Activated CD8-positive, alpha-beta T cell treated with anti-CD3 and anti-CD28 coated beads for 36 hours (primary cell): ENCODE data around the gene GPR137. TPM values are rescaled to one million over a fixed set of nuclear protein-coding genes. Genes with fewer than 3 reads are reported as not detected.

Experiments
- ATAC-seq: fragments of 200-7000 bp; cut with Tn5 transposase; one replicate; pipeline ENCODE4 v1.10.0; 2021; ENCODE audit warnings: mild to moderate bottlenecking, moderate library complexity
- CTCF ChIA-PET: fragments of 350-600 bp; sonication (Branson Sonifier 250); formaldehyde crosslinking; loops from one replicate; lab custom pipeline; 2021; ENCODE audit warnings: antibody characterized with exemption; lab: Charles Lee
- POLR2A ChIA-PET: fragments of 350-600 bp; sonication (Branson Sonifier 250); formaldehyde crosslinking; loops from one replicate; lab custom pipeline; 2021; ENCODE audit warnings: antibody characterized with exemption; lab: Charles Lee
- DNase-seq: peaks from one replicate; pipeline ENCODE4 v3.0.0-alpha.2; 2020
- H3K27ac Mint-ChIP-seq: one replicate; pipeline ENCODE4 v1.8.0; 2021; ENCODE audit warnings: mild to moderate bottlenecking, mixed read lengths
- H3K27me3 Mint-ChIP-seq: one replicate; pipeline ENCODE4 v1.8.0; 2021; ENCODE audit warnings: mixed read lengths
- H3K36me3 Mint-ChIP-seq: one replicate; pipeline ENCODE4 v1.8.0; 2021; ENCODE audit warnings: low read depth, mixed read lengths
- H3K4me1 Mint-ChIP-seq: one replicate; pipeline ENCODE4 v1.8.0; 2021; ENCODE audit warnings: low read depth, mixed read lengths
- H3K4me3 Mint-ChIP-seq: one replicate; pipeline ENCODE4 v1.8.0; 2021; ENCODE audit warnings: mild to moderate bottlenecking, moderate library complexity, mixed read lengths
- H3K9me3 Mint-ChIP-seq: one replicate; pipeline ENCODE4 v1.8.0; 2021; ENCODE audit warnings: mixed read lengths
- CTCF ChIP-seq: fragments of 200-600 bp; IDR thresholded peaks from one replicate; pipeline ENCODE4 v1.8.0; 2022; ENCODE audit warnings: antibody characterized with exemption, mild to moderate bottlenecking
- intact Hi-C: fragments of 100-400 bp; cut with micrococcal nuclease; formaldehyde crosslinking; loops from one replicate; pipeline ENCODE4 v1.10.0; 2022
- total RNA-seq, 2 experiments: library from RNA; stranded (reverse); gene quantifications; one replicate each; pipeline ENCODE4 v1.2.3, GENCODE V29; 2021

Gene GPR137
- total RNA-seq, 2 experiments from 2014 or later: 23.7 to 28.5 TPM

- Mint-ChIP-seq H3K4me1 (peaks cover 23% of the 10 kb centered on the region), H3K27ac (no peak overlapping the region), H3K36me3 (peaks cover 15% of the 10 kb centered on the region), H3K4me3 (peak overlapping the region; percentile 3), H3K9me3 (no peaks in the 10 kb centered on the region), H3K27me3 (no peaks in the 10 kb centered on the region)
- ChIA-PET CTCF (interaction anchor here (1.1 to 5.3 kb wide), 3 partner anchors 22 to 55 kb away, joined by 4 to 35 read pairs (median 8); partner anchors contain the start of genes CATSPERZ, NUDT22 and TRPT1), POLR2A (interaction anchor here (0.8 to 10.0 kb wide), 4 partner anchors 17 to 55 kb away, joined by 4 to 132 read pairs (median 4); partner anchors contain the start of gene FERMT3)
- no peak for DNase-seq
- no peak for ATAC-seq
- intact Hi-C loops: loop anchor here (10.0 kb wide), 1 partner anchor 56 kb away; the partner anchor contains the start of genes CATSPERZ and ESRRA
- TF ChIP-seq CTCF: no peak
These were observed 37.1 kb upstream of the GPR137 start for GRCh38 chr11:64248578-64248977.

GRCh38 chr11:64249038-64249437 lies 36.6 kb upstream of the GPR137 start:
- CTCF ChIA-PET: interaction anchor here (0.9 to 5.3 kb wide), 6 partner anchors 23 to 55 kb away, joined by 3 to 42 read pairs (median 6); partner anchors contain the start of genes CATSPERZ, FERMT3, NUDT22 and TRPT1
- POLR2A ChIA-PET: interaction anchor here (0.8 to 10.0 kb wide), 6 partner anchors 14 to 56 kb away, joined by 4 to 132 read pairs (median 4); partner anchors contain the start of gene FERMT3

GRCh38 chr11:64249563-64250414 lies 35.9 kb upstream of the GPR137 start:
- peak overlapping the region; percentile 36 for H3K4me3 Mint-ChIP-seq
- ATAC-seq: no peak

More at GRCh38 chr11:64249038-64249437, 36.6 kb upstream of the GPR137 start:
- H3K27me3 Mint-ChIP-seq: no peaks in the 10 kb centered on the region
- no peak for TF ChIP-seq CTCF
- H3K36me3 Mint-ChIP-seq: peaks cover 12% of the 10 kb centered on the region
- intact Hi-C loops: loop anchor here (10.0 kb wide), 1 partner anchor 56 kb away; the partner anchor contains the start of genes CATSPERZ and ESRRA
- ATAC-seq (no peak), DNase-seq (no peak)
- no peak overlapping the region for H3K27ac Mint-ChIP-seq
- H3K4me1 Mint-ChIP-seq: peaks cover 20% of the 10 kb centered on the region
- peak overlapping the region; percentile 3 for H3K4me3 Mint-ChIP-seq
- H3K9me3 Mint-ChIP-seq: no peaks in the 10 kb centered on the region

GRCh38 chr11:64250415-64251015 lies 35.1 kb upstream of the GPR137 start:
- no peak for ATAC-seq
- ChIA-PET POLR2A (interaction anchor here (0.5 to 10.0 kb wide), 11 partner anchors 9 to 1255 kb away, joined by 3 to 132 read pairs (median 3); partner anchors contain the start of genes FERMT3 and FKBP2), CTCF (interaction anchor here (0.6 to 5.3 kb wide), 22 partner anchors 7 to 249 kb away, joined by 3 to 42 read pairs (median 4); partner anchors contain the start of genes BAD, CATSPERZ, FERMT3 and FKBP2)
- H3K4me1 Mint-ChIP-seq: peaks cover 16% of the 10 kb centered on the region
- H3K4me3 Mint-ChIP-seq: peak overlapping the region; percentile 78
- DNase-seq: no peak
- no peaks in the 10 kb centered on the region for H3K9me3 Mint-ChIP-seq
- no peak for TF ChIP-seq CTCF
- no peaks in the 10 kb centered on the region for H3K27me3 Mint-ChIP-seq
- no peak overlapping the region for H3K27ac Mint-ChIP-seq
- intact Hi-C loops: no loop called here
- H3K36me3 Mint-ChIP-seq: peaks cover 6% of the 10 kb centered on the region

More at GRCh38 chr11:64249563-64250414, 35.9 kb upstream of the GPR137 start:
- ChIA-PET POLR2A (interaction anchor here (0.5 to 10.0 kb wide), 10 partner anchors 8 to 1256 kb away, joined by 3 to 132 read pairs (median 4); partner anchors contain the start of genes FERMT3 and FKBP2), CTCF (interaction anchor here (0.9 to 5.3 kb wide), 18 partner anchors 9 to 200 kb away, joined by 3 to 42 read pairs (median 4); partner anchors contain the start of genes BAD, CATSPERZ, FERMT3 and FKBP2)
- intact Hi-C loops: loop anchor here (10.0 kb wide), 1 partner anchor 55 kb away; the partner anchor contains the start of genes CATSPERZ and ESRRA
- H3K9me3 Mint-ChIP-seq: no peaks in the 10 kb centered on the region
- no peaks in the 10 kb centered on the region for H3K27me3 Mint-ChIP-seq
- no peak for DNase-seq
- peaks cover 16% of the 10 kb centered on the region for H3K4me1 Mint-ChIP-seq
- peaks cover 9% of the 10 kb centered on the region for H3K36me3 Mint-ChIP-seq
- no peak overlapping the region for H3K27ac Mint-ChIP-seq
- TF ChIP-seq CTCF: no peak
